Posterior cingulate gyrus (tissue), 11 donors: Measurements from ENCODE around the gene MAPRE2.
A peak's percentile ranks its signal among the peaks of the same experiment; 100 is the strongest.

Experiments
- DNase-seq, 10 donors: peaks; one replicate each; pipeline versions ENCODE4 v3.0.0 to v3.0.0-alpha.2; 2020 to 2021; ENCODE audit warnings: mixed read lengths in 3 of 10
- intact Hi-C: fragments of 100-400 bp; cut with DNase I; formaldehyde crosslinking; loops from one replicate; pipeline ENCODE4 v1.15.1; 2023

MAPRE2 gene

DNA sequence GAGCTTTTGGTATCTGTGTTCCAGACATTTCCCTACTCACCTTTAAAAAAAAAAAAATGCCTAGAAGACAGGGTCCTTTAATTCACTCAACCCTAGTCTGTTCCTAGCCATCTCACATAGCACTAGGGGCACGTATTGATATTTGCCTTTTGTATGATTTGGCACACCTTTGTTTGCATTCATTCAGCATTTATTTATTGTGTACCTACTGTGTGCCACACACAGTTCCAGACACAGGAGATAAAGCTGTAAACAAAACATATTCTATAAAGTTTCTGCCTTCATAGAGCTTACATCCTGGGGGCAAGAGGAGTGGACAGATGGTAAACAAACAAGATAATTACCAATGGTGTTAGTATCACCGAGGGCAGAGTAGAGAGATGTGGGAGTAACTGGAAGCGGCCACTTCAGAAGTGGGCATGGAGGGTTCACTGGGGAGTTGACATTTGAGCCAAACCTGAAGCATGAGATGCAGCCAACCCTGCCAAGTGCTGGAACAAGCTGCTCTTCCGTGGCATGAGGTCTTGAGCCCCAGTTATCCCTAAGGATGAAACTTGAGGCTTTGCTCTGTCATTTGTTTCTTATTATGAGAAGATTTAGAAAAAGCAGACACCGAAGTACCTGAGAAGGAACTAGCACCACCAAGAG lies 18.2 kb downstream of the MAPRE2 start:
- no peak for DNase-seq
- intact Hi-C loops: no loop called here

DNA sequence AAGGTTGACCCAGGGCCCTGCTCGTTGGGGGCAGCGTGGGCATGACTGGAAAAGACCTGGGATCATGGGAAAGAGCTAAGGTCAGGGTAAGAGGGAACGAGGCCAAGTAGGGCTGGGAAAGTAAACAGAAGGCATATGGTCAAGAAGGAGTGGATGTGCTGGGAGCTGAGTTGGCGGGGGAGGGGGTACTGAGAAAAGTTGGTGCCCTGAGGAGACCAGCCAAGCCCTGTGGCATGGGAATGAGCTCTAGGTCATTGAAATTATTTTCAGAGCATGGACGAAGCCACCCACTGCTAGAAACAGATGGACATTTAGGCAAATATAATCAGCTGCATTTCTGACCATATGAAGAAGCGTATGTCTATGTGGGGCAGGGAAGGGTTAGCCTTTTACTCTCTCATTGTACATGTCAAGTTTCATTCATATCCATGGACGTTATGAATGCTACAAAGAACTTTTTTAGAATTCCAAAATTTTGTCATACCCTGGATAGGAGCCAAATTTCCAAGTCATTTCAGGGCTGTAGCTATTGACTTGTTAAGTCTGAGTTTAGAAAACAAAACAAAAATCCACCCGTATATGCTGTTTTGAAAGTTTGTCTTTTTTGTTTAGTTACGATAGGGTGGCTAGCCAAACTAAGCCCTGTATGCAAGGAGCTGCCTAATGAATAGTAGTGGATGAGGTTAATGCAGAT lies 19.1 kb downstream of the MAPRE2 start:
- no peak for DNase-seq
- intact Hi-C loops: no loop called here

DNA sequence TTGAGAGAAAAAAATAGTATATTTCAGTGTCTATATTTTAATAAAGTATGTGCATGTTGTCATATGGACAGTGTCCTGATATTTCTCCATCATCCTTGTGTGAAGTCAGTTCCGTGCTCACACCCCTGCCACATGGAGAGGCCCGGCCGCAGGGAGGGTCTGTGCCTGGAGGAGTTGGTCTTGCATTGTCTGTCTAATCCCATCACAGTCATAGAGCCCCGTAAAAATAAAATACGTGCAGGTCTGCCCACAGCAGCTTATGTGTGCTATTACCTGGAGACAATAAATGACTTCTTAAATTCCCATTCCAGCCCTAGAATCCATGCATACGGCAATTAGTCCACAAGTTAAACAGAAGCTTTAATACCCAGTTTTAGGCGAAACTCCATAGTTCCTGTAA lies 20.1 kb downstream of the MAPRE2 start:
- intact Hi-C loops: no loop called here
- no peak for DNase-seq

DNA sequence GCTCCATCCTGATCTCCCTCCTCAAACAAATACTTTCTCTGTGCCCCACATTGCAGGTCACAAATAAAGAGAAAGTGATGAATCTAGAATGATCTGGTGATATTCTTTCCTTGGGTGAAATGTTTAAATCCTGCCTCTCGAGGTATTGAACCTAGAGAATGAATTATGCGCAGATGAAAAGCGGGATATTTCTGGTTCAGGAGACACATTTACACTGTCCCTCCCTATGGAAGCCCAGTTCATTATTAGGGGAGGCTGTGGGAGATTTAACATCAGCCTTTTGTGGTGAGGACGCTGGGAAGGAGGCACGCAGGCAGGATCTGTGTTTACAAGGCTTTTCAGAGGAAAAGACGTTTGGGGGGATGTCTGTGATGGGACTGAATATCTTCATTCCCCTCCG lies 20.6 kb downstream of the MAPRE2 start:
- DNase-seq: no peak
- intact Hi-C loops: no loop called here

DNA sequence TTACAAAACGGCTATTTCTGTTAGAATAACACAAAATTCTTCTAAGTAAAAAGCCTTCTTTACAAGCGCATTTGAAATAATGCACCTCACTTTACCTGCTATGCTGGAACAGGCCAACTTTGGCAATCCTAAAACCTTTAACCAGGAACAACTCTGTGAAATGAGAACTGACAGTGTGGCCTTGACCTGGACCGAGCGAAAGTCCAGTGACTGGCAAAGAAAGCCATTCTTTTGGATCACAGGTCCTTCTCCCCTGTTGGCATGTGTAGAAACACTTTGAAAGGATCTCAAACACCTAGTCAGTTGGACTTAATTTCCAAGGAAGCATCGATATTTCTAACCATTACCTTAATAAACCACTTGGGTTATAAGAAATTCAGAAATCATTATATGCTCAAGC lies 21.2 kb downstream of the MAPRE2 start:
- DNase-seq: no peak
- intact Hi-C loops: no loop called here

DNA sequence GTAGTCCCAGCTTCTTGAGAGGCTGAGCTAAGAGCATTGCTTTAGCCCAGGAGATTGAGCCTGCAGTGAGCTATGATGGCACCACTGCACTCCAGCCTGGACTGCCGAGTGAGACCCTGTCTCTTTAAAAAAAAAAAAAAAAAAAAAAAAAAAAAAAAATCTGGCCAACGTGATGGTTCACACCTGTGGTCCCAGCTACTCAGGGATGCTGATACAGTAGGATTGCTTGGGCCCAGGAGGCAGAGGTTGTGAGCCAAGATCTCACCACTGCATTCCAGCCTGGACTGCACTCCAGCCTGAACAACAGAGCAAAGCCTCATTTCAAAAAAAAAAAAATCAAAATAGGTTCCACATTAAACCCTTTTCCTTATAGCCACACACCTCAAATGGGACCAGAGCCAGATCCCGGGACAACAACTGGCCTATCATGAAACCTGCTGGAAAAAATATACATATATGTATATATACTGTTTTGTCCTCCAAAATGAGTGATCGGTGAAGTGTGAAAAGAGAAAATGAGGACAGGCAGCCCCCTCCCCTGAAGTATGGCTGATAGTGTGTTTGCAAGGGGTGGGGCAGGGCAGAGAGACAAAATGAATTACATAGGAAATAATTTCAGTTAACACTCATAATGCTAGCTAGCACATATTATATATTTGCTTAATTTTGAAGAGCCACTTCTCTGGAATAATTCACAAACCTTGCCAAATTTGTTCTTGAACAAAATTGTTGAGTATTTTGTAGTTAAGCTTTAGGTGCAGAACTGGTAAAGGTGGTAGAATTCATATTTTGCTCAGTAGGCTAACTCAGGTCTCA lies 22.9 kb downstream of the MAPRE2 start:
- DNase-seq: no peak
- intact Hi-C loops: no loop called here

DNA sequence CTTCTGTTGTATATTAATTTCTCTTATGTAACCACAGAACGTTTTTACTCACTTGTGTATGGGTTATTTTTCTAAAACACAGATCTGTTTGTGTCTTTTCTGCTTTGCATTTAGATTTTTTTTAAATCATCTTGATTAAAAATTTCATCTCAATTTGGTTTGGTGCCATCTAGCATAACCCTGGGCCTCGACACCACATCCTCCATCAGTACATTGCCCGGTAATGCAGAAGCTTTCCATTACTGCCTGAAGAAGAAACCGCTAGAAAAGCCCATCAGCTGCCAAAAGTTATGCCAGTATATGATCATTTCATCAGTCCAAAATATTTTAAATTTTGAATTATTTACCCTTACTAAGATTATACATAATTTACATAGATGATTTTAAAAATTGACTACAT lies 26.2 kb downstream of the MAPRE2 start:
- intact Hi-C loops: no loop called here
- DNase-seq: no peak

DNA sequence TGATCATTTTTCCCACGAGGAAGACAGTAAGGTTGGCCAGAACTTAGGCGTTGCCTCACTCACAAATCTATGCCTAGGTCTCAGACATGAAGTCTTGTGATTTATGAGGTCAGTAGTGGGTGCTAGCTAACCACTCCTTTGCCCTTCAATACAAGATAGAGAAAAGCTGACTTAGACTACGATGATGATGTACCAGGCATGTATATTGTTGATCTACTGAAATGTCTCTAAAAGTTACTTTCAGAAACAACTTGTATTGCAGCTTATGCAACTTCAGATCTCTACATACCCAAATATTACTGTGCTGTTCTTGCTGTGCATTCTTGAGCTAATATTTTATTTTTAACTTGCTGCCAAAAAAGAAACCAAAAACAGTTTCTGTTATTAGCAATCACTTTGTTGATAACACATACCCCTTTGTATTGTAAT lies 30.6 kb downstream of the MAPRE2 start:
- intact Hi-C loops: no loop called here
- DNase-seq: no peak

DNA sequence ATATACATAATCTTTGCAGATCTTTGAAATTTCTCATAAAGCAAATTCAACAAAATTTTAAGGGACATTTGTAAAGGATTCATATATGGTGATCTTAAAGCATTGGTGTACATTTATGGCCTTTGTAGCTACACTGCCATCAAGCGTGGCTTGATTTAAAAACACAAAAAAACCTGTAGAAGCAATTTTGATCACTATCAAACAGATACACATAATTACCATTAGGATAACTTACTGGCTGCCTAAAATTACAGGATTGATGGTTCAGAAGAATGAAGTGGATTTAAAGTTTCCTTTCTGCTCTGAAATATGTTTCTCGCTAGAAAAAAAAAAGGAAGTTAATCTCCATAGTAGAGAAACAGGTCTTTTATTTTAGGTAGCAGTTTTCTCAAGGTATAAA lies 31.4 kb downstream of the MAPRE2 start:
- DNase-seq: no peak
- intact Hi-C loops: no loop called here

DNA sequence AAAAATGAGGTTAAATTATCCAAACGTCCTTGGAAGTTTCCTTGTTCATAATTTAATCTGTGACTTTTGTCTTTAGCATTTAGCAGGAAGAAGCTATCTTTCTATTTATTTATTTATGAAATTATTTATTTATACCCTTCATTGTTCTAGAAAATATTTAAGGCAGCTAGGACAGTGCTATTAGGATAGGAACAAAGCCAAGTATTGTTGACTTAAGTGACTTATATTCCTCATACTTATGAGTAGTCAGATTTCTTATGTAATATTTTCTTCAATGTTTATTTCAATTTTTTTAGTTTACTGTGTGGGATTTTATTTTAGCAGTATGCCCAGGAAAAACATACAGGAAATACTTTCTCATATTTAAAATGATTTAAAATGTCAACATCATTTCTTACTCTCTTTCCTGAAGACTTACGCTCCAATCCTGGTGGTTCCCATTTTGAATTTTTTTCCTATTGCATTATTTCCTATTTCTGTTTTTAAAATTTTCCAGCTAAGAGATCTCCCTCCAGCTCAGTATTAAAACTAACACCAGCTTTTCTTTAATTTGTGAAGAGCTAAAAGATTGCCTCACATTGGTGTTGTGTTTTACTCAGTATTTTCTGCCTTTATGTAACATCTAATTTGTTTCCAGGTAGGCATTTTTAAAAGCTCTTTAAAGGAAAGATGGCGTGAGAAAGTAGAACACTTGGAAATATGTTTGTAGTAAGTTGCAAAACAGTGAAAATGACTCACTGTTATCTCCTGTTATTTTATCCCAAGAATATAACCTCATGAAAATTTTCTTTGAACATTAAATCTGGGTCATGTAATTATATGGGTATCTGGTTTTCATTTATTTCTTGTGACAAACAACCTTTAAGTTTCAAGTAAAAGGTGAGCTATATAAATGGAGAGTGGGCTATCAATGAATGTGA lies 32.2 kb downstream of the MAPRE2 start:
- no peak for DNase-seq
- intact Hi-C loops: no loop called here

DNA sequence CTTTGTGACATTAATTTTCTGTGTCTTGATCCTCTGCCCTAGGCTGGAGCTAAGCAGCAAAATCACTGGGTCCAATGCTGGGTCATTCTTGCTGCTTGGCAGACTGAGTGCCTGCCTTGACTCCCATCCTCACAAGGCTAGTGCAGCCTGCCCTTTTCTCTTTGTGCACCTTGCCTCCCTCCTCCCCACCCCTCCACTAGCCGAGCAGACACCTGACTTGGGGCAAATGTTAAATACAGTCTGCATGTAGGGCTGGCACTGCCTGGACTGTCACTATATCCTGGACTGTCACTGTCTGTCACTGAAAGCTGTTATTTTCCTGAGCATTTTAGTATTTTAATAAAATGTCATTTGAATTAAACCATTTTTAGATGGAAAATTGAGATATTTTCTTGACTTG lies 33.4 kb downstream of the MAPRE2 start:
- intact Hi-C loops: no loop called here

DNA sequence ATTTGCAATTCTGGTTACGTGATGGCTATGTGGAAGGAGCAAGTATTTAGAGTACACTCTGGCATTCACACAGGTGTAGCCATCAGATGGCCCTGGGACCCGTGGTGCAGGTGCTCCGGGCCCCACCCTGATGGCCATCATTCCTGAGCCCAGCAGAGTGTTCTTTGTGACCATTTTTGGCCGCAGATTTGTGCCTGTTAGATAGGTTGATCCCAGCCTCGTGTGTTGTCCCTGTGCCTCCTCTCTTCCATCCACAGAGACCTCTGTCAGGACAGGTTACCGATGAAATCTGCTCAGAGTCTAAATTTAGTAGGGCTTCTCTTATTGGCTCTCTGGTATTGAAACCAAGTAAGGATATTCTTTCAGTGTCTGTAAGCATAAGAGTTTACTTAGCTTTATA lies 33.9 kb downstream of the MAPRE2 start:
- peak in 1 of 10 donors; percentile 46 for DNase-seq
- intact Hi-C loops: loop anchor here (1.0 kb wide), 1 partner anchor 26 kb away; no protein-coding TSS in a partner anchor

More for the DNA sequence above, 33.4 kb downstream of the MAPRE2 start:
- no peak for DNase-seq

DNA sequence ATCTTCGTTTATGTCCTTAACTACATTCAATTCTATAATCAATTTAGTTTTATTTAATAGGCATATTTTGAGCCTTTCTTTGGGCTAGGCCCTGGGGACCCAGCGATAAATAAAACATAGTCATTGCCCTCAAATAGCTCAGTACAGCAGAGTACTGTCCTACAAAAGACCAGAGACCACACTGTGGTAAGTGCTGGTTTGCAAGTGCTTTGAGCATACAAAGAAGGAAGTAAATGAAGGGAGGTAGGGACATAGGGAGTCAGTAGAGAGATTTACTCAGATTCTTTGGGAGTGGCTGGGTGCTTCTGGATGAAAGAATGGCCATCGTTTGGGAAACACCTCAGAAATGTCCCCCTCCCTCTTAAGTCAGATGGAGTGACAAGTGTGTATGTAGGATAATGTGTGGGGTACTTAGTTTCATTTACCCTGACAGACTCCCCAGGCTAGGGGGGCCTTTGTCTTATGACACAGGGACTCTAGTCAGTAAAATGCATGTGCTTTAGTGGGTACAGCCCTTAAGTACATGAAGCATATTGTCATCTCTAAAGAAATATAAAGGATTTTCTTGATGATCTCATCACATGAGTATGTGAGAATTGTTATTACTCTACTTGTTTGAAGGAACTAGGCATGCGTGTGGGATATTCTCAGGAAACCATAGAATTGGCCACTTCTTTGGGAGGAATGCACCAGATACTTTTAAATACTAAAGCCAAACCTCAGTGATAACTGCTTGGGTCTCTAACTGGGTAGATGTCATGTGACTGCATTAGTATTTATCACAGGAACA lies 35.1 kb downstream of the MAPRE2 start:
- no peak for DNase-seq
- intact Hi-C loops: no loop called here

DNA sequence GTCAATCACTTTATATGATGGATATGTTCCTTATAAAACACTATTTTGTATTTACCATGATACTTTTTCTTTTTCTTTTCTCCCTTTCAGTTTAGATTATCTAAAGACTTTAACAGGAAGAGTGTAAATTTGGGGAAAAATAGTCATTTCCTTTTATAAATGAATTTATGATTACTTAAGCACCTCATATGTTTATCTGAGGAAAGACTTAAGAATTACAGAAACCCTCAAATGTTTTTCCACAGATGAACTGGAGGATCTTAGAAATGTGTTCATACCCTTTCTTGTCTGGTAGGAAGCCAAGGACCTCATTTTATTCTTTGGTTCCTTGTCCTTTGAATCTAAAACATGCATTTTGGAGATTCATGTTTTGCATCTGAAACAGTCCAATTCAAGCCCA lies 36.7 kb downstream of the MAPRE2 start:
- intact Hi-C loops: no loop called here

DNA sequence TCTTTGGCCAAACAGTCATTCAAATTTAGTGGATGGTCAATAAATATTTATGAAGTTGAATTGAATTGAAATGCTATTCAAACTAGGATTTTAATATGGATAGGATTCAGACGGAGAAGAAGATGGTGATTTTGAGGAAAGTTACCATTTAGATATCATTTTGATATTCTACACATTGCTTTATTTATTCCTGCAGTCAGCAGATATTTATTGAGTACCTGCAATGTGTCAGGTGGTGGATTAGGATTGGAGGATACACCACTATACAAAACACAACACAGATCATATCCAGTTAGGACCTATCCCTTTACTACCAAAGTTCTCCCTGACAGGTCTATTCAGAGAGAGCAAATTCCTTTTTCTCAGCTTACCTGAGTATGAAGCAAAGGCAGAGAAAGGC lies 38.8 kb downstream of the MAPRE2 start:
- intact Hi-C loops: no loop called here
- DNase-seq: no peak

More for the DNA sequence above, 36.7 kb downstream of the MAPRE2 start:
- DNase-seq: no peak

DNA sequence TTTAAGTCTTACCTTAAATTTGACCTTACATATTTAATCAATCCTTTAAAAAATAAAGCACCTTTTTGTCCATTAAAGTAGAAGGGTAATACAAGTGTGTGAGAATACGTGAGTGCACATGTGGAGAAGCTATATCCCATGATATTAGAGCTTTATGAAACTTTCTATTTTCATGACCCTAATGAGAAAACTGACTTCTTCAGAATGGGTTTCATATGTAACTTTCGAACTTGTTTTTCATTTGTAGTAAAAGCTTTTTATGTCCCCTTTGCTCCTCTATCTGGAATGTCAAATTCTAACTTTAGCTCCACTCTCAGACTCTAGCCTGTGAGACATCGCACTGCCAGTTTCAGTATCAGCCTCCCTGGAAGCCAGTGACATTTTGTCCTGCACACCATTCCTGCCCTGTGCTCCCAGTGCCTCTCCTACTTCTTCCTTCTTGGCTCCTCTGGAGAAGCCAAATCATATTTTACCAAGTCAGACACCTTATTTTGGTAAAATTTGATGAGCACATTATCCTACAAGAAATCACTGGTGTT lies 42.0 kb downstream of the MAPRE2 start:
- intact Hi-C loops: no loop called here
- no peak for DNase-seq

DNA sequence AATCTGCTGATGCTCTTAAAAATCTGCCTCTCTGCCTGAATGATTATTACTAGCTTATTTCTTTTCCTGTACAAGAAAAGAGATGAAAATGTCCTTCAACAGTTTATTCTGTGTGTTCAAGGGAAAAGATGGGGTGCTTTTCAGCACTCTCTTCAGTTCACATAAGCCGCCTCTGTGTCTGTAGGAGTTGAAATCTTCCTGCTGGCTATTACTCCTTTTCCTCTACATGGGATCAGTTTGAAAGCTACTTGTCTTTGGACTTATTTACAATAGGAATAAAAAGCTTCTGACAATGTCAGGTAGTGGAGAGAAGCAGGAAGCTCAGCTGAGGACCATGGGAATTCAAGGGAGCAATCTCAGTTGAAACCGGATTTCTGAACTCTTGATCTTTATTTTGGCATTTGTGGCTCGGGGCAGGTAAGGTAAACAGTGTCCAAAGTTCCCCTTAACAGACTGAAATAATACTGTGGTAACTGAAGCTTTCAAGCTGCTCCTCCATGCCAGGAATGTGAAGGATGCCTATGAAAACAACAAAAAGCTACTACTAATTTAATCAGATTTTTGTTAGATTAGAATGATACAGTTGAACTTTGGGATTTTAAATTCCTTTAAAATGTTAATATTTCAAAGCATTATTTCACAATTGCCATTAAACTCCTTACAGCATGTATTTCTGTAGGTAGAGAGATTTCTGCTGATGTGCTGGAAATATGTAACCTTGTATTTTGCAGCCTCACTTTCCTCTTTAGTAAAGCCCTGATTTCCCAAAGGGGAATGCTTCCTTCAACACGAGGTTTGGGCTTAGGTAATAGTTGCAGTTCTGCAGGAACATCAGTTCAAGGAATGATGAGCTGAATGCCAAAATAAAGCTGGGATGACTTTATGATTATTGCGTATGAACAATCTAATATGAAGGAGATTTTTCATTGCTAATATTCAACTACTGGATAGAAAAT lies 43.6 kb downstream of the MAPRE2 start:
- no peak for DNase-seq
- intact Hi-C loops: no loop called here
